Left renal cortex interstitium (tissue), 4 donors: ENCODE data around the gene AJM1. TPM values are rescaled to one million over a fixed set of nuclear protein-coding genes. Genes with fewer than 3 reads are reported as not detected.

Experiments
- DNase-seq, 4 donors: peaks; one replicate each; pipeline ENCODE4 v3.0.0-alpha.2; 2013; ENCODE audit warnings: low read depth in 4 of 4, low spot score in 2 of 4, missing footprints in 1 of 4
- polyA plus RNA-seq, 4 donors: library from polyadenylated mRNA; unstranded; fragments of 120-200 nt; gene quantifications; one replicate each; pipeline ENCODE4 v1.2.1, GENCODE V29; 2013; ENCODE audit not compliant: insufficient read length in 4 of 4

The AJM1 gene
- polyA plus RNA-seq, 4 donors = 0.68 to 1.8 (median 1.3) TPM

DNA sequence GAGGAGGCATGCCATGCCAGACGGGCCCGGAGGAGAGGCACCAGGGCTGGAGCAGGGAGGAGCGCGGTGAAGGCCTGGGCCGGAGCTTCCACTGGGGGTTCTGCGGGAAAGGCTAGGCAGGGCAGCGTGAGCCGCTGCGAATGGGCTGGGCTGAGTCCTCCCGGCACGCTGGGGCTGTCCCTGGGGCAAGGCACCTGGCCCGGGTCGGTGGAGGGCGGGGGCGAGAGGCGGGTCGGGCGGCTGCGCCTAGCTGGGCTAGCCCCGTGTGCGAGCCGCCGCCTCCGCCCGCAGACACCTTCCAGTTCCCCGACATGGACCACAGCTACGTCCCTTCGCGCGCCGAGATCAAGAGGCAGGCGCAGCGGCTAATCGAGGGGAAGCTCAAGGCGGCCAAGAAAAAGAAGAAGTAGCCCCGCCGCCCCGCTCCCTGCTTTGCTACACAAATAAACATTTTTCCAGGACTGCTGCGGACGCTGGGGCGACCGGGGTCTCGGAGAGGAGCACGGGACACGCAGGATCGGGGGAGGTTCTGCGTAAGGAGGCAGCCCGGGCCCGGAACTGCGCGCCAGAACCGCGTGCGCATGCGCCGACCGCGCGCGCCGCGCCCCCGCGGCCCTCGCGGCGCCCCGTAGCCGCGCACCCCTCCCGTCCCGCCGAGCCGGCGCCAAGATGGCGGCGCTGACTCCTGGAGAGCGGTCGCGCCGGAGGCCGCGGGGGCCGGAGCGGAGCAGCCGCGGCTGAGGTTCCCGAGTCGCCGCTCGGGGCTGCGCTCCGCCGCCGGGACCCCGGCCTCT lies 34.8 kb upstream of the AJM1 start, which contains the start of gene RABL6:
Gene RABL6, plus strand, starts transcription at position 668 of the 794 bp plus-strand sequence. CDS start 249 bp downstream, outside the sequence.
- DNase-seq = no peak

DNA sequence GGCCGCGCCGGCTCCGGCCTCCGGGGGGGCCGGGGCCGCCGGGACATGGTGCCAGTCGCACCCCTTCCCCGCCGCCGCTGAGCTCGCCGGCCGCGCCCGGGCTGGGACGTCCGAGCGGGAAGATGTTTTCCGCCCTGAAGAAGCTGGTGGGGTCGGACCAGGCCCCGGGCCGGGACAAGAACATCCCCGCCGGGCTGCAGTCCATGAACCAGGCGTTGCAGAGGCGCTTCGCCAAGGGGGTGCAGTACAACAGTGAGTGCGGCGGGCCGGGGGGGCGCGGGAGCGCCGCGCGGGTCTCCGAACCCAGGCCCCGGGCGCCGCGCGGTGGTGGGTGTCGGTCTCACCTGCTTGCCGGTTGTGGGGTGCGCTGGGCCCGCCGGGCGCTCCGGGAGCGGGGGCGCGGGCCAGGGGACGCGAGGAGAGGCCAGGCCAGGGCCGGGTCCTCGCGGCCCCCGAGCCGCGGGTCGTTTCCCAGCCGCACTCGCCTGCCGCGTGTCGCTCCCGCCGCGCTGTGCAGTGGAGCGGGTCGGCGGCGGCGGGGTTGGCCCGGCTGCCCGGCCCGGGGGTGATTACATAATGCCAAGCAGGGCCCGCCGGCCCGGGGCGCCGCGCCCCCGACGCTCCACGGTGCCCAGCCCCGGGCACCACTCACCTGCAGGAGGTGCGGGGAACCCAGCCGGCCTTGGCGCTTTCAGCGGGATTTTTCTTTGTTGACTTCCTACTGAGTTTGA lies 34.0 kb upstream of the AJM1 start:
- DNase-seq = no peak

DNA sequence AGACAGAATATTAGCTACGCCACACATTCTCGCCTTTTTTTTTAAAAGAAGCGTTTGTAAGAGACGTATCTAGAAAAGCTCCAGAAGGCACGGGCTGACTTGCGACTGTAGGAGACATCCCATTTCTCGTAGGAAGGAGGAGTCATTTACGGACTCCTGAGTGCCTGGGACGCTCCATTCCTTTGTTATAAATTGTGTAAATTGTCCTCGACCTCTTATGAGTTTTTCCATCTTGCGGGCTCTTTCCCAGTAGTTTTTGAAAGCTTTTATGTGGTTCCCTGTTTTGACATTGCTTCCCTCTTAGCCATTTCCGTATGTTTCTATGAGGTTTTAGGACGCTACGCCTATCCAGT lies 33.5 kb upstream of the AJM1 start:
- DNase-seq = no peak

DNA sequence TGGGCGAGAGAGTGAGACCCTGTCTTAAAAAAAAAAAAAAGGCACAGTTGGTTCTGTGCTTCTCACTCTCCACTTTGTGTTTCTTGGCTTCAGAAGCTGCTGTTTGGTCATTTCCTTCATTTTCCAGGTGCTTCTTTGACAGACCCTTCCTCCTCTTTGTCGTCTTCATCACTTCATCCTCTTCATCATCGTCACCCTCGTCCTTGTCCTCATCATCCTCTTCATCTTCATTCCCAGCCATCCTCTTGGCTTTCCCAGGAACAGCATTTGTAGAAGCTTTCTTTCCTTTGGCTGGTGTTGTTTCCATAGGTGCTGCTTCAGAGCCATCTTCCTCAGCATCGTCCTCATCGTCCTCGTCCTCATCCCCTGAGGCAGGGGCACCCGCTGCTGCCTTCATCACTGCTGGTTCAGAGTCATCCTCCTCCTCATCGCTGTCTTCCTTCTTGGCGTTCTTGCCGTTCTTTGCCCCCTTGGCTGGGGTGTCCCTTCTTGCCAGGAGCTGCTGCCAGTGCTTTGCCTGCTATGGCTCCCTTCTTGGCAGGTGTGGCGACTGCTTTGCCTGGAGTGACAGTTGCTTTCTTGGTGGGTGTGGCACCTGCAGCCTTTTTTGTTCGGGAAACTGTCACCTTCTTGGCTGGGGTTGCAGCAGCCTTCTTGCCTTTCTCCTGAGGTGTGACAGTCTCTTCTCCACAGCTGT lies 27.4 kb upstream of the AJM1 start:
- DNase-seq = no peak

DNA sequence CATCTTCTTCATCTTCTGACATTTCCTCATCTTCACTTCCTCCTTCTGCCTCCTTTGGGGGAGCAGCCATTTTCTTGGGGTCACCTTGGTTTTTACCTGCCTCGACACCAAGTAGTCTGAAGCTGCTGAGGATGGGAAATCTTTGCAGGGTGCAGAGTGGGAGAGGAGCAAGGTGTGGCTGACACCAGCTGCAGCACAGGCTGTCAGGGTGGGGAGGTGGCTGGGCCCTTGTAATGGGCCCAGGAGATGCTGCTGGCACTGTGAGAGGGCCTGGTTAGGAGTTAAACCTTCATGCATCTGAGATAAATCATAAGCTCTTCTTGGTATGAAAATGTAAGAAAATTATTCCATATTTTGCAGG lies 26.9 kb upstream of the AJM1 start:
- DNase-seq = no peak

DNA sequence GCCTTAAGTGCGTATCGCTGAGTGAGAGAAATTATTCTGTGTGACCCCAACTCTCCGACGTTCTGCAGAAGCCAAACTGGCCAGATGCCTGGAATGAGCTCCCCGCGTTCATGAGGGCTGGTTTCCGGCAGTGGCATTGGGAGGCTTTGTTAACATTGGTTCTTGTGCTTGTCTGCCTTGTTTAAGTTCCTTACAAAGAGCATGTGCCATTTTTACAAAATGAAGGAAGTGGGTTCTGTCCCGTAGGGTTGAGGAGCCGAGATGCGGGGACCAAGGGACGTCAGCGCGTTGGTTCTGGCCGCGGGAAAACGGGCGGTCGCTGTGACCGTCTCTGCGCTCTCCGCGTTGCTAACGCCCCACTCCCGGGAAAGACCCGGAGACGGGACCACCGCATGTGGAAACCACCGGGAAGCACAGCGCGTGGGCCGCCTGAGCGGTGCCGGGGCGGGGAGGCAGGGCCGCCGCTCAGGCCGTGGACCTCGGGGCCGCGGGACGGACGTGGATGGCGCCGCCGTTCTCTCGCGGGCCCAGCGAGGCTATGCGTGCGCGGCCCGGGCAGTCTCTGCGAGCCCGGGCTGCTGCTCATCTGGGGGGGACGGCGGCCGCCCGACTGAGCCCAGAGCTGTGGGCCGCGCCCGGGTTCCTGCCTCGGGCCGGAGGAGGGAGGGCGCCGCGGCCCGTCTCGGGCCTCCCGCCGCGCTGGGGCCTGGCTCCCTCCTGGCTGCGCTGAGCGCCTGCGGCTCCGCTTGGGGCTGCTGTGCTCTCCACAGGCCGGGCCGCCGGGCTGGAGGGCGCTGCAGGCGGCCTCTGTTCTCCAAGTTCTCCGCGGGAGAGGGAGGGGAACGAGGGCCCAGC lies 21.1 kb upstream of the AJM1 start:
- DNase-seq = no peak

DNA sequence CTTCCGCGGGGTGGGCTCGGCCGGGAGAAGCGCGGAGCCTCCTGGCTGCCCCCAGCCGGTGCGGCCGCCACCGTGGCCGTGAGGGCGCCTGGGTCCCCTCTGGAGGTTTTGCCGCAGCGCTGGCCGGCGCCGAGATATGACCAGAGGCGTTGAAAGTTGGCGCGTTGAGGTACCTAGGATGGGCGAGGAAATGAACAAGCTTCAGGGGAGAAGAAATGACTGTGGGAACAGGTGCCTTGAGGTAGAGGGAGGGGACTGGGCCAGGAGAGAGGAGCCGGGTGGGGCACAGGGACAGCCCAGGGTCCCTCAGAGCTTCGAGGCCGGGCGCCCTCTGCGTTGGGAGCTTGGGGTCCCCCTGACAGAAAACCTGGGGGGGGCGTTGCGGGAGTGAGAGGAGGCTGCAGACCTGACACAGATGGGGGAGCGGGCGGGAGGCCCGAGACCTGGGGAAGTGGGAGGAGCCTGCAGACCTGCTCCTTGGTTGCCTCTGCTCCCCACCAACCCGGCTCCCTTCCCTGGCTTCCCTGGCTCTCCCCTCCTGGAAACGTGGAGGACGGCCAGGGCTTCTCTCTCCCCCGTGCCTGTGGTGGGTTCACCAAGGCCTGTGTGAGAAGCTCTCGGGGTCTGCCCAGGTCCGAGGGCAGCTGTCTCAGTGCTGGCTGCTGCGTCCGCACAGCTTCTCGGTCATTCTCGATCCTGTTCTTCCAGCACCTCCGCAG lies 20.3 kb upstream of the AJM1 start:
- no peak for DNase-seq

DNA sequence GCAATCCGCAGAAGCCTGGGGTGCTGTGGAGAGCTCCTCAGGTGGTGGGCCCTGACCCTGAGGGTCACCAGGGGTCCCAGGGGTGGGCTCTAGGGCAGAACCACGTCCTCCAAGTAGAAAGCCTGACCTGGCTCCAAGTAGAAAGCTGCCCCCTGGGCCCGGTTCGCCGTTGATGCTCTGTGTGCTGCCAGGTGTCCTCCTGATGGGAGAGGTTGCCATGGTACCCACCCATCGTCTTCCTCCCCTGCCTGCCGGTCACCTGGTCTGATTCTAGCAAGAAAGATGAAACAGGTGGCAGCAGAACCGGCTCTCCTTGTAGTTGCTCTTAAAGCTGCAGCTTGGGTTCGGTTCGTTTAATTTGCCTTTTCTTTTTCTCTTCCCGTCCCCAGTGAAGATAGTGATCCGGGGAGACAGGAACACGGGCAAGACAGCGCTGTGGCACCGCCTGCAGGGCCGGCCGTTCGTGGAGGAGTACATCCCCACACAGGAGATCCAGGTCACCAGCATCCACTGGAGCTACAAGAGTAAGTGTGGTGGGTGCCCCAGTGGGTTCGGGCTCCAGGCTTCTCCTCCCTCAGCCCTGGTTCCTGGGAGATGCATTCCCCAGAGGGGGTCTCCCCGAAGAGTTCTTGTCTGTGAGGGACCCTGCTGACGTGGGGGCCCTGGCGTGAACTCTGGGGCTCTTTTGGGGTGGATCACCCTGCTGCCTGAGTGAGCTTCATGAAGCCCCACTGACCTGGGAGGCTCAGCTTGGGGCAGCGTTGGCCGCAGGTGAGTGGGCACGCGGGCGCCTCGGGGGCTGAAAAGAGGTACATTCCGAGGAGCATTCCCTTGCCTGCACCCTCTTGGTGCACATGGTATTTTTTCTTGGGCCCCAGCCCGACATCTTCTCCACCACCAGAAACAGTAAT lies 18.9 kb upstream of the AJM1 start:
- no peak for DNase-seq

DNA sequence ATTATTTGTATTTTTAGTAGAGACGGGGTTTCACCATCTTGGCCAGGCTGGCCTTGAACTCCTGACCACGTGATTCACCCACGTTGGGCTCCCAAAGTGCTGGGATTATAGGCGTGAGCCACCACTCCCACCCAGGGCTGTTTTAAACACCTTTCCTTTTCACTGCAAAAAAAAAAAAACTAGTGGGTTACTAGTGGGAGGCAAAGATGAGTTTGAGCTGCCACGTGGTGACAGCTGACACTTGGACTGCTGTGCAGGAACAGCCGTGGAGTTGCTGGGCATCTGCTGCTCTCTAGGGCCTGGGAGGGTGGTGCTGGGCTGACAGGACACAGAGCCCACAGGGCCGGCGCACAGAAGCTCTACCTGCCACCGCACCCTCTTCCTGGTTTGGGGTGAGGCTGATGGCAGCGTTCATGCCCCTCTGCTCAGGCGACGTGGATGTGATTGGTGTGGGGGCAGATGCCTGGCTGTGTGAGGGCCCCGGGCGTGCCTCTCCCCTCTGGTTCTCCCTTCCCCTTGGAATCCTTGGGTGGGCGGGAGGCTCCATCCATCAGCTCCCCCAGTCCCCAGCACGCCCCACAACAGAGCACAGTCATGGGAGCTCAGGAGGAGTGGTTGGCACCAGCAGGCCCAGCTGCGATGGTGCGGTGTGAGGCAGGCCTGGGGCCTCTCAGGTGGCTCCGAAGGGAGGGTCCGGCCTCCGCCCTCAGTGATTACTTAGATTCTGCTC lies 17.6 kb upstream of the AJM1 start:
- no peak for DNase-seq

DNA sequence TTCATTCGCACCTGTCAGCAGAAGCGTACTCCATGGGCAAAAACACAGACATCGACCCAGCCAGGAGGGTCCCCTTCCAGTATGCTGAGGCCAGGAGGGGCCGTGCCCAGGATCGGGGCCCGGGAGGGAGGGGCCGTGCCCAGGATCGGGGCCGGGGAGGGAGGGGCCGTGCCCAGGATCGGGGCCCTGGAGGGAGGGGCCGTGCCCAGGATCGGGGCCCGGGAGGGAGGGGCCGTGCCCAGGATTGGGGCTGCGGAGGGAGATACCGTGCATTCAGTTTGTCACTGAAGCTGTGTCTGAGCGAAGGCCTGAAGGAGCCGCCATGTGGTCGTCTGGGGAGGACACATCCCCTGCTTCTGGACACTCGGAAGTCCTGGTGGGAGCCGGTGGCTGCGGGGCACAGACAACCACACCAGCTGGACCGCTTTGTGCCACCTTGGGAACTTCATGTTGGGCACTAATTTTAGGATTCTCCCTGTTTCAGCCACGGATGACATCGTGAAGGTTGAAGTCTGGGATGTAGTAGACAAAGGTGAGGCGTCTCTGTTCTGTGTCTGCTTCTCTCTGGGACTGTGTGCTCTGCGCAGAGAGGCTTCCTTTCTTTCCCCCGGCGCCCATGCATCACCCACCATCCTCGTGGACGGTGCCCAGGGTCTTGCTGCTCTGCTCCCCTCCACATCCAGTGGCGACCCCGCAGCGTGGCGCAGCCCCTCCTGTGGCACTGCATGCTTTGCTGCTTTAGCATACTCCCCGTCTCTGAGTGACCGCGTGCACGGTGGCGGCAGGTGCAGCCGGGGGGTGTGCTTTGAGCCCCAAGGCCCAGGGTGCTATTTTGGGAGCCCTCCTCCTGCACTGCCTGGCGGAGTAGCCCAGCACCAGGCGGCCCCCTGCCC lies 16.7 kb upstream of the AJM1 start:
- DNase-seq = no peak

DNA sequence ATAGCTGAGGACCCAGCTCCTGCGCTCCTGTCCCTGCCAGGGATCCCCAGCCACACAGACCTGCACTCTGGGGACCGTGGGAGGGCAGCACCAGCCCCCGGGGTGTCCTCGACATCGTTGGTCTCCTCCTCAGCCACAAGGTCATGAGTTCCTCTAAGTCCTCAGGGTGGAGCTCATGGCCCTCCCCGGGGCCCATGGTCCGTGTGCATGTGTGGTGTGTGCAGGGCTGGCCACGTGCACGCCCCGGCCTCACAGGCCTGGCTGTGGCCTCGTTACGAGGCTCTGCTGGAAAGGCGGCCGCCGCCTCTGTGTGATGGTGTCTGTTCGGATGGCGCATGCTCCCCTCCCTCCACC lies 16.1 kb upstream of the AJM1 start:
- no peak for DNase-seq

DNA sequence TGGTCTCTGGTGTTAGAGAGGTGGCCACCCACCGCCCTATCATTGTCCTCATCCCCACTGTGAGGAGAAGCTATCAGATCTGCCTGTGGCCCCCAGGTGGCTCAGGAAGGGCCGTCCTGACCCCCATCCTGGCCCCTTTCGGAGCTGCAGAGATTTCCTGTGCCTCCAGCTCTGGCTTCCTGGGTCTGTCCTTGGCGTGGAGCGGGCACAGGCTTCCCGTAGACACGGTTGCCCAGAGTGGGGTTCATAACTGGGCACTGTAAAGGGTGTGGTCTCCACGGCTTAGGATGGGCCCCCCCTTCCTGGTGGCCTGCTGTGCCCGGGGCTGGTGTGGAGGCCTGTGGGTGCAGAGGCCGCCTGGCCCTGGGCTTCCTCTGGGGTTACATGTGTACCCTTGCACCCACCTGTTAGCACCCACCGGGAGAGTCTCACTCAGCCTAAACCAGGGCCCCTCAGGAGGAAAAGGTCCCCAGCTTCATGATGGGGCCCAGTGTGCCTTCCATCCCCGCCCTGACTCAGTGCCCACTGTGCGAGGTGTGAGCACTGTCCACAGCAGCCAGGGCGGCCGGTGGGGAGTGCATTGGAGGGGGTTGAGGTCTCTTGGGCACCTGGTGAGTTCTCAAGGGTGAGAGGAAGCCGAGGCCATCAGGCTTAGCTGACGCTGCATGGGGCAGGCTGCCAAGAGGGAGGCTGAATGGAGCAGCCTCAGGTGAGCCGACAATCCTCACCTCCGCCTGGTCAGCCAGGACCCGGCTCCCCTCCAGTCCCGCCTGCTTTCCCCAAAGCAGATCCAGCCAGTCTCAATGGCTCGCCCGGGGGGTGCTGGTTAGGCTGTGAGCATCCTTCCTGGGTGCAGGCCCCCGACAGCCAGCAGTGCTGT lies 15.3 kb upstream of the AJM1 start:
- DNase-seq = no peak

DNA sequence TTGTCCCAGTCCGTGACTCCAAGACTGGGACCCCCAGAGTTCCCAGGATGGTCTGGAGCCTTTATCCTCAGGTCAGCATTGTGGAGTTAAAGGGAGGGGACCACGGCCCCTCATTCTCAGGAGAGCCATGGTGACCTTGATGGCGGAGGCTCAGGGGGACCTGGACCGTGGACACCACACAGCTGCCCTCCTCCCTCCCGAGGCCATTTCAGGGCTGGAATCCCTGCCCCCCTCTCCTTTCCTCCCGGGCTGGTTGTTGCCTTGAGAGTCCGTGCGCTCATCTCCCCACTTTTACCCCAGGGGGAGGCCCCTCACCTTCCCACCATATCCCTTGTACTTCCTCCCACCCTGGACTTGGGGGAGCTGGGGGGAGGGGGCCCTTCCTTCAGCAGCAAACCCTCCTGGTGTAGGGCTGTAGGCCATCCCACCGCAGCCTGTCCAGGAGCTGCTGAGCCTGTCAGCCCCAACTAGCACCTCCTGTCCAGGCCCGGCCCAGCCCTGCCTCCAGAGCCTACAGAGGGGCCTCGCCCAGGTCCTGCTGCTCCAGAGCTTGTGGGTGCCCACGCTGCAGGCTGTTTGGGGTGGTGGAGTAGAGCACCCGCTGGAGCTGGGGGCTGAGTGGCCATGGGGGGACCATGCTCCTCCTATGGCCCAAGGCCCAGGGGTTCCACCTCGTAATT lies 14.3 kb upstream of the AJM1 start:
- DNase-seq = no peak

DNA sequence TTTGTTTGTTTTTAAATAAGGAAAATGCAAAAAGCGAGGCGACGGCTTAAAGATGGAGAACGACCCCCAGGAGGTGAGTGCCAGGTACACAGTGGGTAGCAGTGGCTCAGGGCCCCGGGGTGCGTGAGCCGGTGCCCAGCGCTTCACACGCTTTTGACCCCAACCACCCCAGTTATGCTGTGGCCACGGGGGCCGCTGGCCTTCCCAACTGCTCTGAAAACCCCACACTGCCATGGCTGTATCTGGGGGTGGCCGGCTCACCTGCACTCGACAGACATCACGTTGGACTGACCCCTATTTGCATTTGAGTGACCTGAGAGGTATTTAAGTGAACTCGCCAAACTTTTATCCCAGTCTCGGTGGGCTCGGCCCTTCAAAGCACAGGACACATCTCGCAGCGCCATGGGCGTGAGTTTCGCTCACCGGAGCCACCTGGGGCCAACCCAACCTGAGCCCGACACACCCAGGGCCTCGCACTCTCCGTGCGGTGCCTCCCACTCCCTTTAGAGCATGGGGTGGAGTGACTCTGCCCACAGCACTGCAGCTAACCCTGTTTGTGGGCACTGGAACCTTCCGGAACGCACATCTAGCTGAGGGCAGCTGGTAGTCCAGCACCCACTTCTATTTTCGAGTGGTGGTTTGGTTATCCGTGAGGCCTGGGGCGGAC lies 13.7 kb upstream of the AJM1 start:
- no peak for DNase-seq

DNA sequence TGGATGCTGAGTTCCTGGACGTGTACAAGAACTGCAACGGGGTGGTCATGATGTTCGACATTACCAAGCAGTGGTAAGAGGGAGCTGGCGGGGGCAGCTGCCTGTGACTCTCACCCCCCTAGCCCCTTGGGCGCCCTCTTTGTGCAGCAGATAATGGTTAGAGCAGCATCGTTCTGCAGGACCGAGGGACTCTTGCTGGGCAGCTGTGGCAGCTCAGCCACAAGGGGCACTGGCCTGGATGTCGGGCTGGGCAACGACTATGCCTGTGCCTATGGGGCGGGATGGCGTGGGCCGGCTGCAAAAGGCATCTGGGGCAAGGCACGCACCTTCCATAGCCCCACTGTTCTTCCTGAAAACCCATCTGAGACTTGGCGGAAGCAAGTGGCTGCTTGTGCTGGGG lies 12.9 kb upstream of the AJM1 start:
- no peak for DNase-seq
